ENCODE data around the gene ZIC4.

DNA sequence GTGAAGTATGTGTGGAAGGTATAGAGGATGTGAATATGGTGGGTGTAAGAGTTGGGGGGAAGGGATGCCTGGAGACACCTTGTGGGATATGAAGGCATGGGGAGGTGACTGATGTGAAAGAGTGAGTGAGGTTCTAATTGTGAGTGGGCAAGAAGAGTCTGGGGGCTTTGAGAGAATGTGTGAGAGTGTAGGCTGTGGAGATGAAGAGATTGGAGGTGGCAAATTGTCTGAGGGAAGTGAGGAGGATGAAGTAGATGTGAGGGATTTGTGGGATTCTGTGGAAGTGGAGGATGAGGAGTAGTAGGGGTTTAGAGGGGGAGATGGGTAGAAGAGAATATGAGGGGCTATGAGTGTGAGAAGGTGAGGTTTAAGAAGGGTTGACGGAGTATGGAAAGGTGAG lies 41.6 kb downstream of the ZIC4 start:
- TF ChIP-seq POLR2A (IDR thresholded peaks at IDR 0.05) = no peak
- no peak for TF ChIP-seq CTCF (IDR thresholded peaks at IDR 0.05)
